H9 (cell line): ENCODE data around the gene MAN1A1. TPM values are rescaled to one million over a fixed set of nuclear protein-coding genes. Genes with fewer than 3 reads are reported as not detected.

Experiments used
- DNase-seq: peaks from one replicate; pipeline ENCODE4 v3.0.0-alpha.2; 2017
- H2AFZ ChIP-seq: one replicate; pipeline ENCODE4 v1.6.1; 2013; ENCODE audit warnings: mild to moderate bottlenecking, low read length, control low read depth, moderate library complexity
- H2AK5ac ChIP-seq: 2 replicates; pipeline ENCODE4 v1.6.1; 2013; ENCODE audit warnings: low read length, control low read depth, mixed read lengths; ENCODE audit not compliant: insufficient read length
- H2BK120ac ChIP-seq: one replicate; pipeline ENCODE4 v1.6.1; 2013; ENCODE audit warnings: low read depth, mild to moderate bottlenecking, low read length, control low read depth, inconsistent platforms; ENCODE audit not compliant: poor library complexity, severe bottlenecking
- H2BK12ac ChIP-seq: 2 replicates; pipeline ENCODE4 v1.6.1; 2013; ENCODE audit warnings: low read length, control low read depth, mixed read lengths, low read depth; ENCODE audit not compliant: insufficient read length
- H2BK15ac ChIP-seq: 2 replicates; pipeline ENCODE4 v1.6.1; 2013; ENCODE audit warnings: low read depth, low read length, control low read depth
- H2BK20ac ChIP-seq: one replicate; pipeline ENCODE4 v1.6.1; 2013; ENCODE audit warnings: low read depth, mild to moderate bottlenecking, low read length, control low read depth, inconsistent platforms; ENCODE audit not compliant: poor library complexity, severe bottlenecking
- H2BK5ac ChIP-seq: 2 replicates; pipeline ENCODE4 v1.6.1; 2013; ENCODE audit warnings: low read length, control low read depth, mixed read lengths; ENCODE audit not compliant: insufficient read length
- H3K14ac ChIP-seq: 2 replicates; pipeline ENCODE4 v1.6.1; 2013; ENCODE audit warnings: low read length, control low read depth; ENCODE audit not compliant: insufficient read depth
- H3K18ac ChIP-seq: 2 replicates; pipeline ENCODE4 v1.6.1; 2013; ENCODE audit warnings: low read depth, mild to moderate bottlenecking, mixed read lengths, low read length, control low read depth; ENCODE audit not compliant: insufficient read length
- H3K23ac ChIP-seq: 2 replicates; pipeline ENCODE4 v1.6.1; 2013; ENCODE audit warnings: low read length, control low read depth, mixed read lengths, low read depth; ENCODE audit not compliant: insufficient read length
- H3K23me2 ChIP-seq: 2 replicates; pipeline ENCODE4 v1.6.1; 2013; ENCODE audit warnings: low read depth, mild to moderate bottlenecking, mixed read lengths, low read length, control low read depth; ENCODE audit not compliant: insufficient read length, poor library complexity, severe bottlenecking
- H3K27ac ChIP-seq: 2 replicates; pipeline ENCODE4 v1.5.1; 2013; ENCODE audit warnings: low read length, control low read depth, mixed read lengths, low read depth; ENCODE audit not compliant: insufficient read length
- H3K27me3 ChIP-seq: 2 replicates; pipeline ENCODE4 v1.6.1; 2013; ENCODE audit warnings: low read length, control low read depth, inconsistent platforms; ENCODE audit not compliant: insufficient read depth
- H3K4ac ChIP-seq: 2 replicates; pipeline ENCODE4 v1.6.1; 2013; ENCODE audit warnings: low read depth, mild to moderate bottlenecking, control low read depth, inconsistent platforms, low read length, moderate library complexity
- H3K4me1 ChIP-seq: 2 replicates; pipeline ENCODE4 v1.6.1; 2013; ENCODE audit warnings: low read length, control low read depth, inconsistent platforms; ENCODE audit not compliant: insufficient read depth
- H3K4me2 ChIP-seq: 2 replicates; pipeline ENCODE4 v1.6.1; 2013; ENCODE audit warnings: low read length, control low read depth, mixed read lengths; ENCODE audit not compliant: insufficient read length, insufficient read depth
- H3K56ac ChIP-seq: 2 replicates; pipeline ENCODE4 v1.6.1; 2013; ENCODE audit warnings: low read depth, mild to moderate bottlenecking, mixed read lengths, low read length, control low read depth; ENCODE audit not compliant: insufficient read length
- H3K79me1 ChIP-seq: 2 replicates; pipeline ENCODE4 v1.6.1; 2013; ENCODE audit warnings: low read depth, mild to moderate bottlenecking, moderate library complexity, low read length, control low read depth, inconsistent platforms; ENCODE audit not compliant: insufficient read depth, poor library complexity, severe bottlenecking
- H3K79me2 ChIP-seq: 2 replicates; pipeline ENCODE4 v1.6.1; 2013; ENCODE audit warnings: low read length, control low read depth, inconsistent platforms; ENCODE audit not compliant: insufficient read depth
- H3K9ac ChIP-seq: 2 replicates; pipeline ENCODE4 v1.6.1; 2013; ENCODE audit warnings: low read length, control low read depth, mixed read lengths; ENCODE audit not compliant: insufficient read length; ENCODE audit errors: extremely low read depth
- H3K9me3 ChIP-seq: one replicate; pipeline ENCODE4 v1.6.1; 2013; ENCODE audit warnings: low read depth, low read length, inconsistent platforms; ENCODE audit not compliant: control insufficient read depth
- H3T11ph ChIP-seq: one replicate; pipeline ENCODE4 v1.6.1; 2013; ENCODE audit warnings: mild to moderate bottlenecking, low read length, control low read depth, inconsistent platforms
- H4K20me1 ChIP-seq: one replicate; pipeline ENCODE4 v1.6.1; 2013; ENCODE audit not compliant: control insufficient read depth, insufficient read length, insufficient read depth
- H4K5ac ChIP-seq: 2 replicates; pipeline ENCODE4 v1.6.1; 2013; ENCODE audit warnings: low read depth, mild to moderate bottlenecking, mixed read lengths, low read length, control low read depth; ENCODE audit not compliant: insufficient read length
- H4K8ac ChIP-seq: replicated peaks from 2 replicates; pipeline ENCODE4 v1.6.1; 2013; ENCODE audit warnings: low read length, control low read depth, mixed read lengths, low read depth; ENCODE audit not compliant: insufficient read length
- H4K91ac ChIP-seq: 2 replicates; pipeline ENCODE4 v1.6.1; 2013; ENCODE audit warnings: low read depth, mild to moderate bottlenecking, moderate library complexity, mixed read lengths, low read length, control low read depth; ENCODE audit not compliant: insufficient read length
- H3K27ac Mint-ChIP-seq, 3 experiments: 2 replicates in 2 of 3; 3 replicates in 1 of 3; pipeline ENCODE4 v1.8.0; 2020 to 2021; ENCODE audit warnings: mixed read lengths in 3 of 3, mild to moderate bottlenecking in 1 of 3, moderate library complexity in 1 of 3
- H3K27me3 Mint-ChIP-seq: 2 replicates; pipeline ENCODE4 v1.8.0; 2021; ENCODE audit warnings: low read depth, mild to moderate bottlenecking, moderate library complexity, mixed read lengths
- H3K36me3 Mint-ChIP-seq, 3 experiments: 2 replicates in 2 of 3; 3 replicates in 1 of 3; pipeline ENCODE4 v1.8.0; 2020 to 2021; ENCODE audit warnings: low read depth in 3 of 3, mixed read lengths in 3 of 3; ENCODE audit not compliant: insufficient read depth in 1 of 3
- H3K4me1 Mint-ChIP-seq, 2 experiments: 2 replicates each; pipeline ENCODE4 v1.8.0; 2020; ENCODE audit warnings: mixed read lengths in 2 of 2
- H3K4me3 Mint-ChIP-seq, 2 experiments: 2 replicates in 1 of 2; 3 replicates in 1 of 2; pipeline ENCODE4 v1.8.0; 2020 to 2021; ENCODE audit warnings: mild to moderate bottlenecking in 2 of 2, mixed read lengths in 2 of 2, moderate library complexity in 1 of 2
- H3K9me3 Mint-ChIP-seq, 2 experiments: 2 replicates in 1 of 2; 3 replicates in 1 of 2; pipeline ENCODE4 v1.8.0; 2020; ENCODE audit warnings: mild to moderate bottlenecking in 2 of 2, mixed read lengths in 2 of 2, moderate library complexity in 1 of 2
- CTCF ChIP-seq: fragments of 200-600 bp; sonication (generic); conservative IDR thresholded peaks from 3 replicates; pipeline ENCODE4 v1.8.0; 2021; ENCODE audit warnings: antibody characterized with exemption, mild to moderate bottlenecking
- WGBS: extraction: QIAGEN DNeasy Blood & Tissue Kit; methylation state at CpG from one replicate; pipeline ENCODE4 v1.1.7; 2013; ENCODE audit warnings: missing lambda C conversion rate, low lambda C conversion rate, mixed read lengths; ENCODE audit not compliant: insufficient read length; ENCODE audit errors: extremely low coverage; 5-methylcytosine and 5-hydroxymethylcytosine counted together
- total RNA-seq: library from RNA; stranded (reverse); gene quantifications from 2 replicates; pipeline ENCODE4 v1.2.1, GENCODE V29; 2021

The MAN1A1 gene
- total RNA-seq, 1 experiment from 2014 or later: 1.6 TPM

DNA sequence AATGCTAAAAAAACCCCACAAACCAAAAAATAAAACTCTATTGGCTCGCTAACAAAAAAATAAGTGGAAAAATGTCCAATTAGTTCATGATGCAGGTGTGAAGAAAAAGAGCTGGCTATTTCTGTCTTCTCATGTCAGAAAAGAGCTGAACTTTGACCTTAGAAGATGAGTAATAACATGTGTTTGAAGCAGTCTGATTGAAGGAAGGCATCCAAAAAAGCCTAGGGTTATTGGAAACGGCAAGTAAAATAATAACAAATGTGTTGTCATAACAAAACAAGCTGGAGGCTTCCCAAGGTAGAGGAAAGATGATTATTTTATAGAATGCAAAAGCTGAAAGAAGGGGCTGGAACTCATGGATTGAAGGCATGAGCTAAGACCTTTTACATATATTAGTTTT, 176.7 kb downstream of the MAN1A1 start:
- H4K20me1 ChIP-seq: no peaks in the 10 kb centered on the region
- Mint-ChIP-seq H3K27ac (no peak overlapping the region), H3K4me1 (no peaks in the 10 kb centered on the region; a peak in 1 of 4 replicates), H3K36me3 (no peaks in the 10 kb centered on the region), H3K27me3 (no peaks in the 10 kb centered on the region), H3K9me3 (no peaks in the 10 kb centered on the region), H3K4me3 (no peak overlapping the region)
- no peak overlapping the region for H3K4ac ChIP-seq
- H3T11ph ChIP-seq: no peak overlapping the region
- no peaks in the 10 kb centered on the region for H3K79me2 ChIP-seq
- H2AFZ ChIP-seq: no peak overlapping the region
- H3K4me2 ChIP-seq: no peak overlapping the region
- no peaks in the 10 kb centered on the region for H3K79me1 ChIP-seq
- no peak overlapping the region for H3K9ac ChIP-seq
- no peak overlapping the region for H4K5ac ChIP-seq
- no peak overlapping the region for H2BK12ac ChIP-seq
- H3K23ac ChIP-seq: no peak overlapping the region
- H4K91ac ChIP-seq: no peak overlapping the region
- H2BK15ac ChIP-seq: no peak overlapping the region
- H3K9me3 ChIP-seq: no peaks in the 10 kb centered on the region
- no peak overlapping the region for H2BK5ac ChIP-seq
- no peak overlapping the region for H2BK120ac ChIP-seq
- no peak overlapping the region for H3K14ac ChIP-seq
- no peak for TF ChIP-seq CTCF
- no peak for DNase-seq
- no peak overlapping the region for H4K8ac ChIP-seq
- H3K23me2 ChIP-seq: no peaks in the 10 kb centered on the region
- H2AK5ac ChIP-seq: no peak overlapping the region
- no CpG with 5 or more reads among the region's 2 CpGs for WGBS
- no peaks in the 10 kb centered on the region for H3K27me3 ChIP-seq
- H2BK20ac ChIP-seq: no peak overlapping the region
- H3K27ac ChIP-seq: no peak overlapping the region
- no peak overlapping the region for H3K18ac ChIP-seq
- H3K4me1 ChIP-seq: no peaks in the 10 kb centered on the region
- no peak overlapping the region for H3K56ac ChIP-seq
